Omental fat pad (tissue), 4 donors: Measurements from ENCODE around the gene PLEKHJ1. TPM values are rescaled to one million over a fixed set of nuclear protein-coding genes. Genes with fewer than 3 reads are reported as not detected.

ENCODE experiments used
- ATAC-seq: fragments of 150-250 bp; one replicate; pipeline ENCODE4 v1.9.1; 2016; ENCODE audit warnings: mild to moderate bottlenecking, moderate library complexity; ENCODE audit not compliant: low FRiP score
- DNase-seq: peaks from one replicate; pipeline ENCODE4 v3.0.0-alpha.2; 2019; ENCODE audit warnings: low spot score
- CTCF ChIP-seq, 3 donors: fragments of 450-650 bp; IDR thresholded peaks; one replicate each; pipeline ENCODE4 v1.5.1; 2016 to 2017; ENCODE audit warnings: antibody characterized with exemption in 3 of 3, mild to moderate bottlenecking in 3 of 3, moderate library complexity in 2 of 3
- total RNA-seq, 4 donors: library from RNA; depleted of rRNA; stranded (reverse); fragments of >200 nt; gene quantifications; one replicate each; pipeline ENCODE4 v1.1.0, GENCODE V29; 2016

Gene PLEKHJ1
- total RNA-seq, 4 donors from 2014 or later = 45.0 to 67.5 (median 52.3) TPM

GRCh38 chr19:2216361-2217225 lies 19.5 kb downstream of the PLEKHJ1 start:
- ATAC-seq = no peak
- no peak for TF ChIP-seq CTCF (IDR thresholded peaks at IDR 0.05)
- DNase-seq = no peak

GRCh38 chr19:2215281-2215751 lies 20.8 kb downstream of the PLEKHJ1 start:
- ATAC-seq (no peak), DNase-seq (no peak)
- no peak for TF ChIP-seq CTCF (IDR thresholded peaks at IDR 0.05)

GRCh38 chr19:2214251-2214650 lies 21.9 kb downstream of the PLEKHJ1 start:
- ATAC-seq (no peak), DNase-seq (no peak)
- no peak for TF ChIP-seq CTCF (IDR thresholded peaks at IDR 0.05)

GRCh38 chr19:2213799-2214198 lies 22.3 kb downstream of the PLEKHJ1 start:
- no peak for ATAC-seq
- TF ChIP-seq CTCF (IDR thresholded peaks at IDR 0.05) = no peak
- DNase-seq = no peak

GRCh38 chr19:2212861-2213711 lies 23.0 kb downstream of the PLEKHJ1 start:
- DNase-seq = no peak
- TF ChIP-seq CTCF (IDR thresholded peaks at IDR 0.05) = no peak
- ATAC-seq = no peak

- no peak for TF ChIP-seq CTCF (IDR thresholded peaks at IDR 0.05)
- ATAC-seq (no peak), DNase-seq (no peak)
Observed at GRCh38 chr19:2210987-2211740, 25.0 kb downstream of the PLEKHJ1 start.
